ENCODE results near the gene BMP6. TPM values are rescaled to one million over a fixed set of nuclear protein-coding genes. Genes with fewer than 3 reads are reported as not detected.

BMP6 gene
- total RNA-seq, 1 donor = 0.72 TPM

DNA sequence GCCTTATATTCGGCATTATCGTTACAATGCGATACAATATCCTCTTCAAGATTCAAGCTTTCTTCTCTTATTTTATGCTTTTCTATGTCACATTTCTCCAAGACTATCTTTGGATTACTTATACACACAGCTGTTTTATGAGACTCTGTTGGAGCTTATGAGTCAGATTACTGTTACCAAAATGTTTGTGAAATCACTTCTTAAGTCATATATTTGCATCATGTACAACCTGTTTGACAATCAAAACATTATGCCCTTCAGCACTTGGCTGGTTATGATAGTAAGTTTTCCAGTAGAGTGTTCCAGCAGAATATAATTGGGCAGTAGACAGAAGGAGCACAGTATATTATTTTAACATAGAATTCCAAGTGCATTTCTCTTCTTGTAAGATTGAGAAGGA, 35.2 kb downstream of the BMP6 start:
- Histone ChIP-seq H3K4me3 (ENCODE audit: insufficient read depth, low read length) (no peak overlapping the region), H3K27me3 (ENCODE audit: insufficient read depth, low read length) (peaks cover 22% of the 10 kb centered on the region), H3K4me2 (ENCODE audit: insufficient read depth, low read length) (no peak overlapping the region), H3K36me3 (ENCODE audit: insufficient read depth, low read length) (no peaks in the 10 kb centered on the region), H3K27ac (ENCODE audit: low read depth, low read length) (no peak overlapping the region), H4K20me1 (ENCODE audit: insufficient read depth, low read length) (peaks cover 3% of the 10 kb centered on the region), H3K4me1 (ENCODE audit: insufficient read depth, low read length) (peaks cover 23% of the 10 kb centered on the region), H3K9me3 (ENCODE audit: low read depth, low read length) (no peaks in the 10 kb centered on the region), H3K79me2 (ENCODE audit: insufficient read depth, low read length) (no peaks in the 10 kb centered on the region), H2AFZ (ENCODE audit: low read length) (no peak overlapping the region)
- no peak for TF ChIP-seq CTCF (IDR thresholded peaks at IDR 0.05; ENCODE audit: extremely low read depth, low read depth, low read length)
- DNase-seq (ENCODE audit: insufficient read length, low spot score, missing footprints) = no peak

GRCh38 chr6:7762760-7763159, 36.9 kb downstream of the BMP6 start:
- no peaks in the 10 kb centered on the region for H3K79me2 ChIP-seq (ENCODE audit: insufficient read depth, low read length)
- H3K4me3 ChIP-seq (ENCODE audit: insufficient read depth, low read length) = no peak overlapping the region
- H4K20me1 ChIP-seq (ENCODE audit: insufficient read depth, low read length) = peaks cover 1% of the 10 kb centered on the region
- no peak for DNase-seq (ENCODE audit: insufficient read length, low spot score, missing footprints)
- no peak overlapping the region for H3K4me2 ChIP-seq (ENCODE audit: insufficient read depth, low read length)
- no peaks in the 10 kb centered on the region for H3K9me3 ChIP-seq (ENCODE audit: low read depth, low read length)
- H3K27ac ChIP-seq (ENCODE audit: low read depth, low read length) = no peak overlapping the region
- peaks cover 19% of the 10 kb centered on the region for H3K4me1 ChIP-seq (ENCODE audit: insufficient read depth, low read length)
- H3K27me3 ChIP-seq (ENCODE audit: insufficient read depth, low read length) = peaks cover 15% of the 10 kb centered on the region
- H3K36me3 ChIP-seq (ENCODE audit: insufficient read depth, low read length) = no peaks in the 10 kb centered on the region
- TF ChIP-seq CTCF (IDR thresholded peaks at IDR 0.05; ENCODE audit: extremely low read depth, low read depth, low read length) = no peak
- H2AFZ ChIP-seq (ENCODE audit: low read length) = no peak overlapping the region

DNA sequence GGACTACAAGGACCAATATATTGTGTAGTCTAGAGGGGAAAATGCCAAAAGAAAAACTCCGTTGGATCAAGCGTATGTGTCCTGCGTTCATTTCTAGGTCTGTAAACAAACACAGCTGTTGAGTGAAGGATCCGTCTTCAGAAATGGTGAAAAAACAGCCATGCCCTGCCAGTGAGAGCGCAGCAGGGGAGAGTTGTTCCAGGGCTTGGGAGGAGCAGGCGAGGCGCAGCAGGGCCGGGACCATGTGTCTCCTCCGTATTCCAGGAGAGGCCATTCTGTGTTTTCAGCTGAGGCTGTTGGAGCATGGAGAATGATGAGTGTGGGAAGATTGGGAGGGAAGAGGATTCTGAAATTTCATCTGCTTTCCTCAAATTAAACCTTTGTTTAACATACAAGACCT, 38.0 kb downstream of the BMP6 start:
- peaks cover 7% of the 10 kb centered on the region for H3K4me1 ChIP-seq (ENCODE audit: insufficient read depth, low read length)
- H3K36me3 ChIP-seq (ENCODE audit: insufficient read depth, low read length) = no peaks in the 10 kb centered on the region
- no peak overlapping the region for H3K4me2 ChIP-seq (ENCODE audit: insufficient read depth, low read length)
- no peak for TF ChIP-seq CTCF (IDR thresholded peaks at IDR 0.05; ENCODE audit: extremely low read depth, low read depth, low read length)
- no peaks in the 10 kb centered on the region for H3K9me3 ChIP-seq (ENCODE audit: low read depth, low read length)
- no peaks in the 10 kb centered on the region for H3K79me2 ChIP-seq (ENCODE audit: insufficient read depth, low read length)
- no peaks in the 10 kb centered on the region for H4K20me1 ChIP-seq (ENCODE audit: insufficient read depth, low read length)
- no peak for DNase-seq (ENCODE audit: insufficient read length, low spot score, missing footprints)
- H2AFZ ChIP-seq (ENCODE audit: low read length) = no peak overlapping the region
- H3K4me3 ChIP-seq (ENCODE audit: insufficient read depth, low read length) = no peak overlapping the region
- H3K27ac ChIP-seq (ENCODE audit: low read depth, low read length) = no peak overlapping the region
- H3K27me3 ChIP-seq (ENCODE audit: insufficient read depth, low read length) = peaks cover 15% of the 10 kb centered on the region

DNA sequence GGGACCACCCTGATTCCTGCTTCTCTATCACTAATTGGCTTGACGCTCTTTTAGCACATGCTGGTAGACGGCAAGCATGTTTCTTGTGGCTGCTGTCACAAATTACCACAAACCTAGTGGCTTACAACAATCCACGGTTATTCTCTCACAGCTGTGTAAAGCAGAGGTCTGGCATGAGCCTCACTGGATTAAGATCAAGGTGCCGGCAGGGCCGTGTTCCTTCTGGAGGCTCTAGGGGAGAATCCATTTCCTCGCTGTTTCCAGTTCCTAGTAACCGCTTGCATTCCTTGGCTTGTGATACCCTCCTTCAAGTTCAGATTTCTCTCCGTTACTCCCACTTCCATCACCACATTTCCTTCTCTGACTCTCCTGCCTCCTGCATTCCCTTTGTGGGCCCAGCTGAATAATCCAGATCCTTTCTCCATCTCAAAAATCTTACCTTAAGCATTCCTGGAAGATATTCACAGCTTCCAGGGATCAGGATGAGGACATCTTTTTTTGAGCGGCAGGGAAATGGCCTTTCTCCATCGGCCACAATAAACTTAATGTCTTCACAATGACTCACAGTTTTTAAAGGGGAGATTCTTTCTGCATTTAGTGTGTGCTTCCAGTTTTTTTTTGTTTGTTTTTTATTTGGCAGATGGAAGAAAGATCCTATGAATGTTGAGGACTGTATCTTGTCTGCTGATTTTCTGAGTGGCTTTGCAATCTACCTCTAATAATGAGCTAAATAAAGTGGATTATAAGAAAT, 39.9 kb downstream of the BMP6 start:
- no peak overlapping the region for H2AFZ ChIP-seq (ENCODE audit: low read length)
- no peaks in the 10 kb centered on the region for H3K36me3 ChIP-seq (ENCODE audit: insufficient read depth, low read length)
- H3K27me3 ChIP-seq (ENCODE audit: insufficient read depth, low read length) = peaks cover 15% of the 10 kb centered on the region
- peaks cover 17% of the 10 kb centered on the region for H3K4me1 ChIP-seq (ENCODE audit: insufficient read depth, low read length)
- no peaks in the 10 kb centered on the region for H4K20me1 ChIP-seq (ENCODE audit: insufficient read depth, low read length)
- no peaks in the 10 kb centered on the region for H3K79me2 ChIP-seq (ENCODE audit: insufficient read depth, low read length)
- peak; percentile 74 for DNase-seq (ENCODE audit: insufficient read length, low spot score, missing footprints)
- H3K9me3 ChIP-seq (ENCODE audit: low read depth, low read length) = no peaks in the 10 kb centered on the region
- no peak overlapping the region for H3K4me2 ChIP-seq (ENCODE audit: insufficient read depth, low read length)
- no peak overlapping the region for H3K27ac ChIP-seq (ENCODE audit: low read depth, low read length)
- TF ChIP-seq CTCF (IDR thresholded peaks at IDR 0.05; ENCODE audit: extremely low read depth, low read depth, low read length) = no peak
- H3K4me3 ChIP-seq (ENCODE audit: insufficient read depth, low read length) = no peak overlapping the region

Data from osteoblast (primary cell).